Astrocyte (in vitro differentiated cells and primary cell): ENCODE measurements around the gene RNF44. TPM values are rescaled to one million over a fixed set of nuclear protein-coding genes. Genes with fewer than 3 reads are reported as not detected.

Experiments used
- DNase-seq: peaks from one replicate; pipeline ENCODE4 v3.0.0-alpha.2; 2010; ENCODE audit warnings: low read depth
- FAIRE-seq: peaks from 2 replicates; lab custom pipeline; 2011; peaks lifted over from hg19 to GRCh38; lab: Jason Lieb, UNC
- H2AFZ ChIP-seq: 2 replicates; pipeline ENCODE4 v1.6.0; 2012; ENCODE audit warnings: low read depth, low read length, inconsistent platforms
- H3K27ac ChIP-seq: 2 replicates; pipeline ENCODE4 v1.5.1; 2011; ENCODE audit warnings: low read depth, low read length, inconsistent platforms
- H3K27me3 ChIP-seq: 2 replicates; pipeline ENCODE4 v1.6.0; 2011; ENCODE audit warnings: low read length, inconsistent platforms; ENCODE audit not compliant: insufficient read depth
- H3K36me3 ChIP-seq: 2 replicates; pipeline ENCODE4 v1.5.1; 2011; ENCODE audit warnings: low read length, inconsistent platforms; ENCODE audit not compliant: insufficient read depth
- H3K4me1 ChIP-seq: 2 replicates; pipeline ENCODE4 v1.5.1; 2011; ENCODE audit warnings: low read length, inconsistent platforms; ENCODE audit not compliant: insufficient read depth
- H3K4me2 ChIP-seq: 2 replicates; pipeline ENCODE4 v1.6.0; 2012; ENCODE audit warnings: low read length, inconsistent platforms
- H3K4me3 ChIP-seq: 2 replicates; pipeline ENCODE4 v1.5.1; 2011; ENCODE audit warnings: low read depth, mild to moderate bottlenecking, low read length, inconsistent platforms; ENCODE audit not compliant: insufficient read depth
- H3K79me2 ChIP-seq: 2 replicates; pipeline ENCODE4 v1.6.0; 2012; ENCODE audit warnings: mild to moderate bottlenecking, low read length, inconsistent platforms; ENCODE audit not compliant: insufficient read depth
- H3K9ac ChIP-seq: 2 replicates; pipeline ENCODE4 v1.6.0; 2012; ENCODE audit warnings: mild to moderate bottlenecking, low read length, inconsistent platforms
- H3K9me3 ChIP-seq: 2 replicates; pipeline ENCODE4 v1.5.1; 2012; ENCODE audit warnings: low read depth, mild to moderate bottlenecking, low read length, inconsistent platforms; ENCODE audit not compliant: insufficient read depth
- H4K20me1 ChIP-seq: 2 replicates; pipeline ENCODE4 v1.6.0; 2012; ENCODE audit warnings: low read length, inconsistent platforms; ENCODE audit not compliant: insufficient read depth
- H3K27ac Mint-ChIP-seq: one replicate; pipeline ENCODE4 v1.8.0; 2021; ENCODE audit warnings: mild to moderate bottlenecking, mixed read lengths; ENCODE audit not compliant: unreplicated experiment
- H3K27me3 Mint-ChIP-seq: one replicate; pipeline ENCODE4 v1.8.0; 2021; ENCODE audit warnings: low read depth, mixed read lengths; ENCODE audit not compliant: unreplicated experiment
- H3K36me3 Mint-ChIP-seq: one replicate; pipeline ENCODE4 v1.8.0; 2021; ENCODE audit warnings: low read depth, mixed read lengths; ENCODE audit not compliant: unreplicated experiment
- H3K4me1 Mint-ChIP-seq: one replicate; pipeline ENCODE4 v1.8.0; 2021; ENCODE audit warnings: low read depth, mixed read lengths; ENCODE audit not compliant: unreplicated experiment
- H3K4me3 Mint-ChIP-seq: one replicate; pipeline ENCODE4 v1.8.0; 2021; ENCODE audit warnings: mild to moderate bottlenecking, moderate library complexity, mixed read lengths; ENCODE audit not compliant: unreplicated experiment
- H3K9me3 Mint-ChIP-seq: one replicate; pipeline ENCODE4 v1.8.0; 2021; ENCODE audit warnings: mild to moderate bottlenecking, mixed read lengths; ENCODE audit not compliant: unreplicated experiment
- EZH2 ChIP-seq: IDR thresholded peaks from 2 replicates; pipeline ENCODE4 v1.6.1; 2012; ENCODE audit warnings: mild to moderate bottlenecking, low read length, inconsistent platforms; ENCODE audit not compliant: insufficient read depth
- total RNA-seq: library from RNA; stranded (reverse); gene quantifications from 2 replicates; pipeline ENCODE4 v1.2.1, GENCODE V29; 2021
- TF ChIP-seq, protein P1 (sequence below): IDR thresholded peaks from 2 replicates; pipeline ENCODE4 v1.5.1; 2011; ENCODE audit warnings: low read depth, mild to moderate bottlenecking, inconsistent platforms, low read length, moderate library complexity; ENCODE audit not compliant: insufficient read depth

Gene RNF44
- total RNA-seq, 1 donor from 2014 or later: 59.8 TPM

DNA sequence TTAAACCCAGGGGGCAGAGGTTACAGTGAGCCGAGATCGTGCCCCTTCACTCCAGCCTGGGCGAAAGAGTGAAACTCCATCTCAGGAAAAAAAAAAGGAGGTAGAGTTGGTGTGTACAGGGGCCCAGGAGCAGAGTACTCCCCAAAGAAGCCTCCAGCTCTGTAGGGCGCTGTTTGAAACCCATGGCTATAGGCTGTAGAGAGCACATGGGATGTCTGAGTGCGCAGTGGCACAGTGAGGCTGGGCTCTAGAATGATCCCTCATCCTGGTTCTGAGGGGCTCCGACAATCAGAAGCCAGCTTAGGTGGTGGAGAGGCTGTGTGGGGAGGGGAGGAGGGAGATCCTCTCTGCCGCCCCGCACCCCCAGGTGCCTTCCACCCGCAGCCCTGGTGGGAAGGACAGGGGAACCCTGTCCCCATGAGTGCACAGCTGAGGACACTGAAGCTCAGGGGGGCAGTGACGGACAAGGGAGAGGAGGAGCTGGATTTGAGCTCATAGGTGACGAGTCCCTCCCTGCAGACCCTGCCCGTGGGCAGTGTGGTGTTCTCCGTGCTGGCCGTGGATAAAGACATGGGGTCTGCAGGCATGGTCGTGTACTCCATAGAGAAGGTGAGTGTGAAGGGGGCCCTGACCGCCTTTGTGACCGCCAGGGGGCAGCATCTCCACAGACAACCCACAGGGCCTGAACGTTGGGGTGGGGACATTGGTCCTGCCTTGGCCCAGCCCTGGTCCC is 36.5 kb upstream of the RNF44 start:
- DNase-seq: no peak
- Histone ChIP-seq H3K9ac (no peak overlapping the region), H3K4me3 (no peak overlapping the region), H3K36me3 (no peaks in the 10 kb centered on the region), H2AFZ (no peak overlapping the region), H3K4me1 (no peaks in the 10 kb centered on the region), H4K20me1 (no peaks in the 10 kb centered on the region), H3K4me2 (no peak overlapping the region), H3K27ac (no peak overlapping the region), H3K79me2 (no peaks in the 10 kb centered on the region), H3K27me3 (peaks cover 5% of the 10 kb centered on the region), H3K9me3 (no peaks in the 10 kb centered on the region)
- Mint-ChIP-seq H3K9me3 (no peaks in the 10 kb centered on the region), H3K27ac (no peak overlapping the region), H3K27me3 (peaks cover 38% of the 10 kb centered on the region), H3K4me1 (no peaks in the 10 kb centered on the region), H3K36me3 (no peaks in the 10 kb centered on the region), H3K4me3 (no peak overlapping the region)
- FAIRE-seq: no peak
- TF ChIP-seq, protein P1, sequence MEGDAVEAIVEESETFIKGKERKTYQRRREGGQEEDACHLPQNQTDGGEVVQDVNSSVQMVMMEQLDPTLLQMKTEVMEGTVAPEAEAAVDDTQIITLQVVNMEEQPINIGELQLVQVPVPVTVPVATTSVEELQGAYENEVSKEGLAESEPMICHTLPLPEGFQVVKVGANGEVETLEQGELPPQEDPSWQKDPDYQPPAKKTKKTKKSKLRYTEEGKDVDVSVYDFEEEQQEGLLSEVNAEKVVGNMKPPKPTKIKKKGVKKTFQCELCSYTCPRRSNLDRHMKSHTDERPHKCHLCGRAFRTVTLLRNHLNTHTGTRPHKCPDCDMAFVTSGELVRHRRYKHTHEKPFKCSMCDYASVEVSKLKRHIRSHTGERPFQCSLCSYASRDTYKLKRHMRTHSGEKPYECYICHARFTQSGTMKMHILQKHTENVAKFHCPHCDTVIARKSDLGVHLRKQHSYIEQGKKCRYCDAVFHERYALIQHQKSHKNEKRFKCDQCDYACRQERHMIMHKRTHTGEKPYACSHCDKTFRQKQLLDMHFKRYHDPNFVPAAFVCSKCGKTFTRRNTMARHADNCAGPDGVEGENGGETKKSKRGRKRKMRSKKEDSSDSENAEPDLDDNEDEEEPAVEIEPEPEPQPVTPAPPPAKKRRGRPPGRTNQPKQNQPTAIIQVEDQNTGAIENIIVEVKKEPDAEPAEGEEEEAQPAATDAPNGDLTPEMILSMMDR: peak; percentile 67
- TF ChIP-seq EZH2: no peak

DNA sequence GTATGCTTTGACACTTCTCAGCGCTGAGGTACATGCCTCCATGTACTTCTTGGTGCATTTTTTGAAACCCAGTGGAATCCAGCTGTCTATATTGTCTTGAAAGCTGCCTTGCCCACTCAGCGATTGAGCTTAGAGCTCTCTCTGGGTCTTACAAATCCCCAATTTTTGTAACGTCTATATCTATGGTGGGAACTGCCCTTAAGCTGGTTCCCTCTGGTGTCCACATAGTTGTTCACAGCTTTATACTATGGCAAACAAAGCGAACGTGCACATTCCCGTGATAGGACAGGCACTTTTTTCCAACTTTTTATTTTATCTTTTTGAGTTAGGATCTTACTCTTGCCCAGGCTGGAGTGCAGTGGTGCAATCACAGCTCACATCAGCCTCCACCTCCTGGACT is 32.8 kb upstream of the RNF44 start:
- H2AFZ ChIP-seq: no peak overlapping the region
- Mint-ChIP-seq H3K4me3 (no peak overlapping the region), H3K9me3 (no peaks in the 10 kb centered on the region), H3K4me1 (no peaks in the 10 kb centered on the region), H3K36me3 (no peaks in the 10 kb centered on the region), H3K27ac (no peak overlapping the region), H3K27me3 (peaks cover 33% of the 10 kb centered on the region)
- H3K4me1 ChIP-seq: no peaks in the 10 kb centered on the region
- H3K79me2 ChIP-seq: no peaks in the 10 kb centered on the region
- no peak overlapping the region for H3K27ac ChIP-seq
- peaks cover 5% of the 10 kb centered on the region for H3K27me3 ChIP-seq
- H4K20me1 ChIP-seq: no peaks in the 10 kb centered on the region
- no peak for TF ChIP-seq EZH2
- TF ChIP-seq, protein P1: no peak
- H3K4me2 ChIP-seq: no peak overlapping the region
- no peak overlapping the region for H3K4me3 ChIP-seq
- H3K9ac ChIP-seq: no peak overlapping the region
- no peaks in the 10 kb centered on the region for H3K9me3 ChIP-seq
- no peaks in the 10 kb centered on the region for H3K36me3 ChIP-seq
- FAIRE-seq: no peak
- peak; percentile 7 for DNase-seq

DNA sequence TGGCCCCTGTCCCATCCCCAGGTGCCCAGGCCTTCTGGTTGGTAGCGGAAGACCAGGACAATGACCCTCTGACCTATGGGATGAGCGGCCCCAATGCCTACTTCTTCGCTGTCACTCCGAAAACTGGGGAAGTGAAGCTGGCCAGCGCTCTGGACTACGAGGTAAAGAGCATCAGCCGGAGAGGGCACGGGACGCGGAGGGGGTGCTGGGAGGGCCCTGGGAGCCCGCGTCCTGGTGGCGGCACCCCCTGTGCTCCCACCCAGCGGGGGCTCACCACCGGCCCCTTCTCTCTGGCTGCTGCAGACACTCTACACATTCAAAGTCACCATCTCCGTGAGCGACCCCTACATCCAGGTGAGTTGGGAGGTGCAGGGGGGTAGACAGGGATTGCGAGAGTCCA is 31.5 kb upstream of the RNF44 start:
- Mint-ChIP-seq H3K4me3 (no peak overlapping the region), H3K27me3 (peaks cover 22% of the 10 kb centered on the region), H3K27ac (no peak overlapping the region), H3K9me3 (no peaks in the 10 kb centered on the region), H3K4me1 (peaks cover 5% of the 10 kb centered on the region), H3K36me3 (no peaks in the 10 kb centered on the region)
- Histone ChIP-seq H3K36me3 (no peaks in the 10 kb centered on the region), H3K4me1 (no peaks in the 10 kb centered on the region), H3K27ac (no peak overlapping the region), H3K4me3 (no peak overlapping the region), H3K4me2 (no peak overlapping the region), H3K9me3 (no peaks in the 10 kb centered on the region), H3K79me2 (no peaks in the 10 kb centered on the region), H2AFZ (no peak overlapping the region), H4K20me1 (no peaks in the 10 kb centered on the region), H3K9ac (no peak overlapping the region), H3K27me3 (peaks cover 4% of the 10 kb centered on the region)
- TF ChIP-seq, protein P1: no peak
- no peak for TF ChIP-seq EZH2
- DNase-seq (no peak), FAIRE-seq (no peak)
